Stomach (tissue), 4 donors: Measurements from ENCODE around the gene PXMP2.

Experiments used
- EP300 ChIP-seq: sonication (generic); formaldehyde crosslinking; IDR thresholded peaks from one replicate; pipeline ENCODE4 v1.6.1; 2017; ENCODE audit warnings: antibody characterized with exemption
- POLR2A ChIP-seq, 4 donors: fragments of 450-650 bp; IDR thresholded peaks; one replicate each; pipeline ENCODE4 v1.6.1; 2016; ENCODE audit warnings: antibody characterized with exemption in 4 of 4, control low read depth in 2 of 4, mild to moderate bottlenecking in 1 of 4, moderate library complexity in 1 of 4
- POLR2AphosphoS5 ChIP-seq, 3 donors: sonication (generic); formaldehyde crosslinking; IDR thresholded peaks; one replicate each; pipeline ENCODE4 v1.6.1; 2016; ENCODE audit warnings: antibody characterized with exemption in 3 of 3
- TF ChIP-seq, protein P1 (sequence below), 7 experiments: fragments of 450-650 bp in 4 of 7; fragments of 200-600 bp in 3 of 7; sonication (generic) in 3 of 7; IDR thresholded peaks; one replicate each; pipeline ENCODE4 v1.5.1; 2016 to 2019; ENCODE audit warnings: antibody characterized with exemption in 7 of 7, control low read depth in 2 of 7, mild to moderate bottlenecking in 1 of 7

DNA sequence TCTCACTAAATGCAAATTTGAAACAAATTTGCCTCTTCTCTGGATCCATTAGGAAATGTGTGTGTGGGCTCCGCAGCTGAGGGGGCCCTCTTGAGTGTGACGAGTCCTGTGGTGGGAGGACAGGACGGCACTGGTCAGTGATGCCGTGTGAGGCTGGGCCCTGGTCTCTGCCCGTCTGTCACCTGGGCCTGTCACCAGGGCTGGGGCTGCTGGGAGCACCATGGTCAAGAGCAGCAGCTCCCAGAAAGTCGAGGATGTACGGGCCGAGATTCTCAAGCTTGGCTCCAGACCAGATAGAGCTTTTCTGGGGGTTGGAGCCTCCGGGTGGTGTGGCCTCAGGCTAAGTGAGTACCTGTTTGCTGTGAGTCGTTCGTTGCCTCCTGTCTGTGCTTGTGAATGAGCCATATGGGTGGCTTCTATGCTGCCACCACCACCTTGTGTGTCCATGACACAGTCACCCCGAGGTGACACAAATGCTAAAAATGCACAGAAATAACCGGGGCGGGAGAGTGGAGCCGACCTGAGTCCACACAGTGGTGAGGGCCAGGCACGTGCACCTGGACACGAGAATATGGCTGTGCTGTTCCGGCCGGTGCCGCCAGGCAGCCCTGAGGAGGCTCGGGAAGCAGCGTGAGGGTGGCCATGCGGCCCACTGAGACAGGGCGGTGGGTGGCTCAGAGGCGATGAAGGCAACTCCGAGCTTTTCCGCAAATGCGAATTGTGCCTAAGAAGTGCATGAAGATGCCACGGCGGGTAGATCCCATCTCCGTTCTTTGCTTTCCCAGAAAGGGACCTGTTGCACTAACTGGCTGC, 32.0 kb downstream of the PXMP2 start:
- TF ChIP-seq EP300: no peak
- TF ChIP-seq, protein P1, sequence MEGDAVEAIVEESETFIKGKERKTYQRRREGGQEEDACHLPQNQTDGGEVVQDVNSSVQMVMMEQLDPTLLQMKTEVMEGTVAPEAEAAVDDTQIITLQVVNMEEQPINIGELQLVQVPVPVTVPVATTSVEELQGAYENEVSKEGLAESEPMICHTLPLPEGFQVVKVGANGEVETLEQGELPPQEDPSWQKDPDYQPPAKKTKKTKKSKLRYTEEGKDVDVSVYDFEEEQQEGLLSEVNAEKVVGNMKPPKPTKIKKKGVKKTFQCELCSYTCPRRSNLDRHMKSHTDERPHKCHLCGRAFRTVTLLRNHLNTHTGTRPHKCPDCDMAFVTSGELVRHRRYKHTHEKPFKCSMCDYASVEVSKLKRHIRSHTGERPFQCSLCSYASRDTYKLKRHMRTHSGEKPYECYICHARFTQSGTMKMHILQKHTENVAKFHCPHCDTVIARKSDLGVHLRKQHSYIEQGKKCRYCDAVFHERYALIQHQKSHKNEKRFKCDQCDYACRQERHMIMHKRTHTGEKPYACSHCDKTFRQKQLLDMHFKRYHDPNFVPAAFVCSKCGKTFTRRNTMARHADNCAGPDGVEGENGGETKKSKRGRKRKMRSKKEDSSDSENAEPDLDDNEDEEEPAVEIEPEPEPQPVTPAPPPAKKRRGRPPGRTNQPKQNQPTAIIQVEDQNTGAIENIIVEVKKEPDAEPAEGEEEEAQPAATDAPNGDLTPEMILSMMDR (IDR thresholded peaks at IDR 0.05): no peak
- TF ChIP-seq POLR2A (IDR thresholded peaks at IDR 0.05): no peak
- no peak for TF ChIP-seq POLR2AphosphoS5 (IDR thresholded peaks at IDR 0.05)
